SH-SY5Y (cell line): Measurements from ENCODE around the gene SYT2.

ENCODE experiments used
- GATA2 ChIP-seq: IDR thresholded peaks from 2 replicates; pipeline ENCODE4 v1.6.1; 2011; ENCODE audit warnings: mild to moderate bottlenecking, low read depth, low read length
- GATA3 ChIP-seq: IDR thresholded peaks from 2 replicates; pipeline ENCODE4 v1.6.1; 2011; ENCODE audit warnings: low read depth, mild to moderate bottlenecking, low read length, moderate library complexity

GRCh38 chr1:202564958-202565495, 145.2 kb downstream of the SYT2 start:
- no peak; the same call in 1 of the 2 replicates for TF ChIP-seq GATA2
- 0 out of 2 replicates have a peak, but pooled peaks have one; percentile 19 for TF ChIP-seq GATA3
